Fibroblast of lung (primary cell): ENCODE data around the gene MCTP2. TPM values are rescaled to one million over a fixed set of nuclear protein-coding genes. Genes with fewer than 3 reads are reported as not detected.

Source experiments
- DNase-seq, 2 donors: peaks; one replicate each; pipeline versions ENCODE4 v3.0.0 to v3.0.0-alpha.2; 2010; ENCODE audit warnings: low read depth in 2 of 2
- H2AFZ ChIP-seq: 2 replicates; pipeline ENCODE4 v1.5.1; 2012; ENCODE audit warnings: low read length, control low read depth, inconsistent platforms
- H3K27ac ChIP-seq: 2 replicates; pipeline ENCODE4 v1.5.1; 2011; ENCODE audit warnings: low read length, control low read depth; ENCODE audit not compliant: insufficient read depth
- H3K27me3 ChIP-seq: 2 replicates; pipeline ENCODE4 v1.5.1; 2011; ENCODE audit warnings: mild to moderate bottlenecking, low read length; ENCODE audit not compliant: control insufficient read depth, insufficient read depth
- H3K36me3 ChIP-seq: 2 replicates; pipeline ENCODE4 v1.5.1; 2011; ENCODE audit warnings: low read length; ENCODE audit not compliant: control insufficient read depth, insufficient read depth
- H3K4me1 ChIP-seq: 2 replicates; pipeline ENCODE4 v1.5.1; 2011; ENCODE audit warnings: low read length; ENCODE audit not compliant: control insufficient read depth, insufficient read depth; ENCODE audit errors: extremely low read depth
- H3K4me2 ChIP-seq: 2 replicates; pipeline ENCODE4 v1.5.1; 2011; ENCODE audit warnings: low read length, control low read depth; ENCODE audit not compliant: insufficient read depth; ENCODE audit errors: extremely low read depth
- H3K4me3 ChIP-seq, 4 experiments: fragments of 200-600 bp in 1 of 4; sonication (generic) in 1 of 4; replicated peaks in 1 of 4; 2 replicates each; pipeline ENCODE4 v1.5.1; 2011 to 2016; ENCODE audit warnings: low read length in 4 of 4, low read depth in 3 of 4, mild to moderate bottlenecking in 3 of 4, control low read depth in 2 of 4, inconsistent platforms in 1 of 4, mixed read lengths in 1 of 4; ENCODE audit not compliant: insufficient read depth in 1 of 4; ENCODE audit errors: control extremely low read depth in 1 of 4
- H3K79me2 ChIP-seq: 2 replicates; pipeline ENCODE4 v1.5.1; 2012; ENCODE audit warnings: mild to moderate bottlenecking, low read length, inconsistent platforms; ENCODE audit not compliant: control insufficient read depth, insufficient read depth
- H3K9ac ChIP-seq: 2 replicates; pipeline ENCODE4 v1.5.1; 2011; ENCODE audit warnings: mild to moderate bottlenecking, low read length, control low read depth; ENCODE audit not compliant: insufficient read depth
- H3K9me3 ChIP-seq: 2 replicates; pipeline ENCODE4 v1.5.1; 2012; ENCODE audit warnings: low read depth, low read length; ENCODE audit not compliant: control insufficient read depth, insufficient read depth
- H4K20me1 ChIP-seq: 2 replicates; pipeline ENCODE4 v1.5.1; 2011; ENCODE audit warnings: low read length; ENCODE audit not compliant: control insufficient read depth, insufficient read depth; ENCODE audit errors: extremely low read depth
- EZH2 ChIP-seq: IDR thresholded peaks from 2 replicates; pipeline ENCODE4 v1.5.1; 2012; ENCODE audit warnings: low read length, control low read depth, mild to moderate bottlenecking; ENCODE audit errors: missing control alignments
- polyA plus RNA-seq, 2 donors: library from polyadenylated mRNA; depleted of rRNA in 1 of 2; stranded (reverse) in 1 of 2; unstranded in 1 of 2; fragments of >200 nt; gene quantifications; 2 replicates each; pipeline ENCODE4 v1.2.1, GENCODE V29; 2011 to 2012; ENCODE audit warnings: missing spikeins in 1 of 2
- total RNA-seq: library from RNA; depleted of rRNA; stranded (reverse); fragments of >200 nt; gene quantifications from 2 replicates; pipeline ENCODE4 v1.2.1, GENCODE V29; 2014
- TF ChIP-seq, protein P1 (sequence below), 2 donors: IDR thresholded peaks in 1 of 2; conservative IDR thresholded peaks in 1 of 2; 1 replicate in 1 of 2; 2 replicates in 1 of 2; pipeline ENCODE4 v1.5.1; 2011 to 2012; ENCODE audit warnings: low read length in 2 of 2, control low read depth in 1 of 2, inconsistent platforms in 1 of 2, low read depth in 1 of 2, mild to moderate bottlenecking in 1 of 2

The MCTP2 gene
- total and polyA plus RNA-seq, 2 donors (not counting 1 experiment from before 2014, with no cell fraction given), result 3.6 to 14.5 TPM

DNA sequence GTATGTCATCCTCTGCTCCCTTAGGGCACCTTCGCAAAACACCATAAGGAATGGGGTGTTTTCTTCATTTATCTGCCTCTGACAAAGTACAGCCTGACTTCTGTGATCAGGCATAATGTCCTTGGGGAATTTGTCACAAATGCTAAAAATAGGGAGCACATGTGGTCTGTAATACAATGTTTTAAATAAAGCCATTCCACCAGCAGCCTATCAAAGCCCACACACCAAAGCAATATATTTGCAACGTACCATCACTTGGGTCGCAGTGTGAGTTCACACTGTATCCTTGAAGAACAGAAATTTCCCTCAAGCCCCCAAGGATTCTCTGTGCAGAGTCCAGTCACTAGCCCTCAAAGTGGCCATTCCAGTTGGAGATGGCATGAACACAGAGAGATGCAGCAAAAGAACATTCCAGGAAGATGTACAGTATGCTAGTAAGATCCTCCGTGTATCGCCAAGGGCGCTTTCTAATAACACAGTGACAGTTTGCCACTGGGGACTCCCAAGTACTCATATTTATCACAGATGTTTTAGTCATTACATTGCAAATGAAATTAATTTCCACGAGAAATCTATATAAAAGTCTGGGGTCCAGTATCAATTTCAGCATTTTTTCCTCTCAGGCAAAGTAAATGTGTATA is 246.7 kb downstream of the MCTP2 start:
- TF ChIP-seq, protein P1, sequence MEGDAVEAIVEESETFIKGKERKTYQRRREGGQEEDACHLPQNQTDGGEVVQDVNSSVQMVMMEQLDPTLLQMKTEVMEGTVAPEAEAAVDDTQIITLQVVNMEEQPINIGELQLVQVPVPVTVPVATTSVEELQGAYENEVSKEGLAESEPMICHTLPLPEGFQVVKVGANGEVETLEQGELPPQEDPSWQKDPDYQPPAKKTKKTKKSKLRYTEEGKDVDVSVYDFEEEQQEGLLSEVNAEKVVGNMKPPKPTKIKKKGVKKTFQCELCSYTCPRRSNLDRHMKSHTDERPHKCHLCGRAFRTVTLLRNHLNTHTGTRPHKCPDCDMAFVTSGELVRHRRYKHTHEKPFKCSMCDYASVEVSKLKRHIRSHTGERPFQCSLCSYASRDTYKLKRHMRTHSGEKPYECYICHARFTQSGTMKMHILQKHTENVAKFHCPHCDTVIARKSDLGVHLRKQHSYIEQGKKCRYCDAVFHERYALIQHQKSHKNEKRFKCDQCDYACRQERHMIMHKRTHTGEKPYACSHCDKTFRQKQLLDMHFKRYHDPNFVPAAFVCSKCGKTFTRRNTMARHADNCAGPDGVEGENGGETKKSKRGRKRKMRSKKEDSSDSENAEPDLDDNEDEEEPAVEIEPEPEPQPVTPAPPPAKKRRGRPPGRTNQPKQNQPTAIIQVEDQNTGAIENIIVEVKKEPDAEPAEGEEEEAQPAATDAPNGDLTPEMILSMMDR (conservative IDR thresholded peaks at IDR 0.05 in 1 of 2, IDR thresholded peaks at IDR 0.05 in 1 of 2; ENCODE audit: low read depth in 1 of 2, low read length in 2 of 2), result no peak
- no peak for TF ChIP-seq EZH2
- no peak overlapping the region for H3K4me3 ChIP-seq
- no peaks in the 10 kb centered on the region for H3K79me2 ChIP-seq
- no peaks in the 10 kb centered on the region for H3K36me3 ChIP-seq
- H2AFZ ChIP-seq, result no peak overlapping the region
- H3K27me3 ChIP-seq, result no peaks in the 10 kb centered on the region
- H3K9me3 ChIP-seq, result no peaks in the 10 kb centered on the region
- H3K4me2 ChIP-seq, result no peak overlapping the region
- H3K9ac ChIP-seq, result no peak overlapping the region
- DNase-seq, result no peak
- no peaks in the 10 kb centered on the region for H3K4me1 ChIP-seq
- H4K20me1 ChIP-seq, result no peaks in the 10 kb centered on the region
- H3K27ac ChIP-seq, result no peak overlapping the region

DNA sequence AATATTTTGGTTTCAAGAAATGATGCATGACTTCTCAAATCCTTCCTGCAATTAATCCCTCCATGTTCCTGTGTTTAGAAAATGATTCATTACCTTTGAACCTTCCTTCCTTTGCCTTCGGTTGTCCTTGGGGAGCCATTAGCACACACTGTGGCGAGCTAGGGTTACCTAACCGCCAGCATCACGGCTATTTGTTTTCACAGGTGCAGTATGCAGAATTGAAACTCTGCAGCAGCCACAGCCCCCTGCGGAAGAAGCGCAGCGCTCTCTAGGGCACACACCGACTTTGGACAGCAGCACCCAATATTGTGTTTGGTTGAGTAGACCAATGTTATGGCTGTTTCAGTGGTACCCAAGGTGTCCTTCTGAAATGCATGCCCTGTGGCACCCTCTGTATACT is 247.4 kb downstream of the MCTP2 start:
- no peak for TF ChIP-seq EZH2
- TF ChIP-seq, protein P1 (conservative IDR thresholded peaks at IDR 0.05 in 1 of 2, IDR thresholded peaks at IDR 0.05 in 1 of 2; ENCODE audit: low read depth in 1 of 2, low read length in 2 of 2), result no peak
- H3K9ac ChIP-seq, result no peak overlapping the region
- no peak overlapping the region for H3K4me2 ChIP-seq
- H3K27ac ChIP-seq, result no peak overlapping the region
- no peaks in the 10 kb centered on the region for H3K9me3 ChIP-seq
- no peaks in the 10 kb centered on the region for H3K79me2 ChIP-seq
- H3K4me1 ChIP-seq, result no peaks in the 10 kb centered on the region
- H3K4me3 ChIP-seq, result no peak overlapping the region
- no peak for DNase-seq
- H3K27me3 ChIP-seq, result no peaks in the 10 kb centered on the region
- no peaks in the 10 kb centered on the region for H4K20me1 ChIP-seq
- H2AFZ ChIP-seq, result no peak overlapping the region
- H3K36me3 ChIP-seq, result no peaks in the 10 kb centered on the region

DNA sequence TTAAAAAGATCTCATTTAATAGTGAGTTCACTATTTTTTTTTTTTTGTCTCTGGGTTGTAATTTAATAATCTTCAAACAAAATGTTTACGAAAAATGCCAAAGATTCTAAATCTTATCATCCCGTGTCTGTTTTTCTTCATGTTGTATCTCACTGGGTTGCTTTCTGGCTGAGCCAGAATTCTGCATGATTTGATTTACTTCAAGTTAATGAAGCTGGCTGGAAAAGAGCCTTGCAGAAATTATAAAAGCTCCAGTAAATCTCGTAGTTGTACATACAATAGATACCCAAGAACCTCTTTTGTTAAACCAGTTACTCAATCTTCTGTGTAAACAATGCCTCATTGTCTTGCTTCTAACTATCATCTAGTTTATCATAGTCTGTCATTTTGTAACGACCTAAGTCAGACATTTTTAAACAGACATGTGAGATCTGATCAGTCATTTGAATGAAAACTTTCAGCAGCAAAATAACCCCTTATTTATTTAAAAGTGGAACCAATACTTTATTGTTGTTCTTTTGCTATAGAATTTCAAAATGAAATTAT is 249.0 kb downstream of the MCTP2 start:
- H4K20me1 ChIP-seq, result no peaks in the 10 kb centered on the region
- no peak overlapping the region for H3K4me2 ChIP-seq
- no peaks in the 10 kb centered on the region for H3K9me3 ChIP-seq
- TF ChIP-seq, protein P1 (conservative IDR thresholded peaks at IDR 0.05 in 1 of 2, IDR thresholded peaks at IDR 0.05 in 1 of 2; ENCODE audit: low read depth in 1 of 2, low read length in 2 of 2), result no peak
- no peak for TF ChIP-seq EZH2
- no peak overlapping the region for H3K4me3 ChIP-seq
- H2AFZ ChIP-seq, result no peak overlapping the region
- no peaks in the 10 kb centered on the region for H3K27me3 ChIP-seq
- no peak overlapping the region for H3K27ac ChIP-seq
- H3K79me2 ChIP-seq, result no peaks in the 10 kb centered on the region
- H3K9ac ChIP-seq, result no peak overlapping the region
- no peaks in the 10 kb centered on the region for H3K4me1 ChIP-seq
- no peak for DNase-seq
- H3K36me3 ChIP-seq, result no peaks in the 10 kb centered on the region
